ENCODE results near the gene GLYATL3. TPM values are rescaled to one million over a fixed set of nuclear protein-coding genes. Genes with fewer than 3 reads are reported as not detected.

The GLYATL3 gene
- total and polyA plus RNA-seq, 10 of the 15 experiments (the other 5 are each of a cell fraction or from before 2014, with no cell fraction given), result not detected

DNA sequence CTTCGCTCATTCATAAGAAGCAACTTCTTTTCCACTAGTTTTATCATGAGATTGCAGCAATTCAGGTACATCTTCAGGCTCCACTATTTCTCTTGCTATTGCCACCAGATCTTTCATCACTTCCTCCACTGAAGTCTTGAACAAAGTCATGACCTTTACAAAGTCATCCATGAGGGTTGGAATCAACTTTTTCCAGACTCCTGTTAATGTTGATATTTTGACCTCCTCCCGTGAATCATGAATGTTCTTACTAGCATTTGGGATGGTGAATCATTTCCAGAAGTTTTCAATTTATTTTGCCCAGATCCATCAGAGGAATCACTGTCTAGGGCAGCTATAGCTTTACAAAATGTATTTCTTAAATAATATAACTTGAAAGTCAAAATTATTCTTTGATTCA, 35.0 kb upstream of the GLYATL3 start:
- peaks cover 4% of the 10 kb centered on the region; the same call in 1 of the 2 replicates for H3K4me1 ChIP-seq (ENCODE audit: control insufficient read depth, insufficient read depth, low read length)
- ChIA-PET RAD21 (ENCODE audit: unreplicated experiment) (interaction anchor here (0.8 kb wide), 1 partner anchor 55 kb away, joined by 3 read pairs; no protein-coding TSS in a partner anchor), POLR2A (no interaction called here), SMC1A (ENCODE audit: uncharacterized antibody, unreplicated experiment) (interaction anchor here (1.3 kb wide), 1 partner anchor 10 kb away, joined by 4 read pairs; no protein-coding TSS in a partner anchor), CTCF (interaction anchor here (0.6 kb wide), 1 partner anchor 12 kb away, joined by 3 read pairs; no protein-coding TSS in a partner anchor)
- no peaks in the 10 kb centered on the region for H4K20me1 ChIP-seq (ENCODE audit: control insufficient read depth, insufficient read depth)
- FAIRE-seq (no peak), ATAC-seq (no peak), DNase-seq (ENCODE audit: low read depth, low spot score) (no peak)
- H3K4me3 ChIP-seq, result peak overlapping the region; percentile 92; the same call in 1 of the 2 replicates
- intact Hi-C loops (cut with micrococcal nuclease; ENCODE audit: unreplicated experiment), result no loop called here
- no peak overlapping the region for H3K9ac ChIP-seq (ENCODE audit: control insufficient read depth, insufficient read depth, low read length)
- H3K79me2 ChIP-seq (ENCODE audit: control insufficient read depth, insufficient read depth, low read length), result peaks cover 42% of the 10 kb centered on the region
- in situ Hi-C loops (cut with MboI), result no loop called here
- no peak overlapping the region for H3K27ac ChIP-seq (ENCODE audit: control insufficient read depth, insufficient read depth)
- H3K27me3 ChIP-seq (replicated peaks in 1 of 2; ENCODE audit: control insufficient read depth in 2 of 2, insufficient read depth in 2 of 2, low read length in 1 of 2), result no peaks in the 10 kb centered on the region
- peak overlapping the region; percentile 67 for H3K4me2 ChIP-seq (ENCODE audit: control insufficient read depth, insufficient read depth)
- H3K36me3 ChIP-seq (ENCODE audit: control insufficient read depth in 2 of 2, insufficient read depth in 2 of 2, low read length in 1 of 2), result no peaks in the 10 kb centered on the region
- H2AFZ ChIP-seq (ENCODE audit: control insufficient read depth, low read depth, low read length), result no peak overlapping the region
- no TSS peak for BruUV-seq (replicated peaks)
- H3K9me3 ChIP-seq (replicated peaks; ENCODE audit: control insufficient read depth, insufficient read depth, low read length), result no peaks in the 10 kb centered on the region
- 100% methylated on average over 2 of the region's 2 CpGs for WGBS (ENCODE audit: insufficient coverage, insufficient replicate concordance, low lambda C conversion rate, missing lambda C conversion rate)
- TF ChIP-seq, protein P1, sequence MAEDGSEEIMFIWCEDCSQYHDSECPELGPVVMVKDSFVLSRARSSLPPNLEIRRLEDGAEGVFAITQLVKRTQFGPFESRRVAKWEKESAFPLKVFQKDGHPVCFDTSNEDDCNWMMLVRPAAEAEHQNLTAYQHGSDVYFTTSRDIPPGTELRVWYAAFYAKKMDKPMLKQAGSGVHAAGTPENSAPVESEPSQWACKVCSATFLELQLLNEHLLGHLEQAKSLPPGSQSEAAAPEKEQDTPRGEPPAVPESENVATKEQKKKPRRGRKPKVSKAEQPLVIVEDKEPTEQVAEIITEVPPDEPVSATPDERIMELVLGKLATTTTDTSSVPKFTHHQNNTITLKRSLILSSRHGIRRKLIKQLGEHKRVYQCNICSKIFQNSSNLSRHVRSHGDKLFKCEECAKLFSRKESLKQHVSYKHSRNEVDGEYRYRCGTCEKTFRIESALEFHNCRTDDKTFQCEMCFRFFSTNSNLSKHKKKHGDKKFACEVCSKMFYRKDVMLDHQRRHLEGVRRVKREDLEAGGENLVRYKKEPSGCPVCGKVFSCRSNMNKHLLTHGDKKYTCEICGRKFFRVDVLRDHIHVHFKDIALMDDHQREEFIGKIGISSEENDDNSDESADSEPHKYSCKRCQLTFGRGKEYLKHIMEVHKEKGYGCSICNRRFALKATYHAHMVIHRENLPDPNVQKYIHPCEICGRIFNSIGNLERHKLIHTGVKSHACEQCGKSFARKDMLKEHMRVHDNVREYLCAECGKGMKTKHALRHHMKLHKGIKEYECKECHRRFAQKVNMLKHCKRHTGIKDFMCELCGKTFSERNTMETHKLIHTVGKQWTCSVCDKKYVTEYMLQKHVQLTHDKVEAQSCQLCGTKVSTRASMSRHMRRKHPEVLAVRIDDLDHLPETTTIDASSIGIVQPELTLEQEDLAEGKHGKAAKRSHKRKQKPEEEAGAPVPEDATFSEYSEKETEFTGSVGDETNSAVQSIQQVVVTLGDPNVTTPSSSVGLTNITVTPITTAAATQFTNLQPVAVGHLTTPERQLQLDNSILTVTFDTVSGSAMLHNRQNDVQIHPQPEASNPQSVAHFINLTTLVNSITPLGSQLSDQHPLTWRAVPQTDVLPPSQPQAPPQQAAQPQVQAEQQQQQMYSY (CRISPR knock-in tag; IDR thresholded peaks at IDR 0.05), result no peak
- TF ChIP-seq, protein P2, sequence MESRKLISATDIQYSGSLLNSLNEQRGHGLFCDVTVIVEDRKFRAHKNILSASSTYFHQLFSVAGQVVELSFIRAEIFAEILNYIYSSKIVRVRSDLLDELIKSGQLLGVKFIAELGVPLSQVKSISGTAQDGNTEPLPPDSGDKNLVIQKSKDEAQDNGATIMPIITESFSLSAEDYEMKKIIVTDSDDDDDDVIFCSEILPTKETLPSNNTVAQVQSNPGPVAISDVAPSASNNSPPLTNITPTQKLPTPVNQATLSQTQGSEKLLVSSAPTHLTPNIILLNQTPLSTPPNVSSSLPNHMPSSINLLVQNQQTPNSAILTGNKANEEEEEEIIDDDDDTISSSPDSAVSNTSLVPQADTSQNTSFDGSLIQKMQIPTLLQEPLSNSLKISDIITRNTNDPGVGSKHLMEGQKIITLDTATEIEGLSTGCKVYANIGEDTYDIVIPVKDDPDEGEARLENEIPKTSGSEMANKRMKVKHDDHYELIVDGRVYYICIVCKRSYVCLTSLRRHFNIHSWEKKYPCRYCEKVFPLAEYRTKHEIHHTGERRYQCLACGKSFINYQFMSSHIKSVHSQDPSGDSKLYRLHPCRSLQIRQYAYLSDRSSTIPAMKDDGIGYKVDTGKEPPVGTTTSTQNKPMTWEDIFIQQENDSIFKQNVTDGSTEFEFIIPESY (IDR thresholded peaks at IDR 0.05), result no peak
- TF ChIP-seq GATAD2B (conservative IDR thresholded peaks at IDR 0.05; ENCODE audit: low read depth), result no peak
- no peak for TF ChIP-seq ZBTB4 (CRISPR knock-in tag; IDR thresholded peaks at IDR 0.05)
- TF ChIP-seq NRF1 (conservative IDR thresholded peaks at IDR 0.05; ENCODE audit: low read depth, low read length), result no peak
- TF ChIP-seq NFIC (IDR thresholded peaks at IDR 0.05; ENCODE audit: low read depth, low read length), result no peak
- no peak for TF ChIP-seq CHD1 (IDR thresholded peaks at IDR 0.05; ENCODE audit: low read depth, low read length)
- TF ChIP-seq CHD2 (IDR thresholded peaks at IDR 0.05; ENCODE audit: borderline replicate concordance, low read depth, low read length), result no peak
- TF ChIP-seq USF1 (IDR thresholded peaks at IDR 0.05; ENCODE audit: borderline replicate concordance, extremely low read length, insufficient read depth, low read depth, low read length), result no peak
- TF ChIP-seq POLR2AphosphoS2 (IDR thresholded peaks at IDR 0.05; ENCODE audit: low read depth, low read length), result no peak
- no peak for TF ChIP-seq JUNB (IDR thresholded peaks at IDR 0.05)
- TF ChIP-seq BCL11A (IDR thresholded peaks at IDR 0.05; ENCODE audit: low read depth, low read length), result no peak
- no peak for TF ChIP-seq MTA3 (IDR thresholded peaks at IDR 0.05; ENCODE audit: borderline replicate concordance, low read length)
